ENCODE results near the gene ABCF2. TPM values are rescaled to one million over a fixed set of nuclear protein-coding genes. Genes with fewer than 3 reads are reported as not detected.

Gene ABCF2
- total RNA-seq, 1 experiment from 2014 or later = 45.8 TPM

- H4K20me1 ChIP-seq (ENCODE audit: insufficient read depth) = no peaks in the 10 kb centered on the region
- TF ChIP-seq CTCF (conservative IDR thresholded peaks at IDR 0.05) (no peak), EZH2 (IDR thresholded peaks at IDR 0.05; ENCODE audit: low read depth) (no peak)
- no peak for DNase-seq
- no peak overlapping the region for H3K4me2 ChIP-seq
- BruUV-seq (replicated peaks) = no TSS peak
- ChIA-PET CTCF (no interaction called here), POLR2A (ENCODE audit: unreplicated experiment) (no interaction called here)
- no peak overlapping the region for H2AFZ ChIP-seq
- H3F3A ChIP-seq (ENCODE audit: insufficient read depth, low read depth) = no peaks in the 10 kb centered on the region
- H3K4me1 ChIP-seq (replicated peaks; ENCODE audit: insufficient read depth) = no peaks in the 10 kb centered on the region
- no peaks in the 10 kb centered on the region for H3K9me2 ChIP-seq (ENCODE audit: insufficient read depth)
- no peaks in the 10 kb centered on the region for H3K36me3 ChIP-seq (ENCODE audit: low read depth)
- peaks cover 100% of the 10 kb centered on the region for H3K27me3 ChIP-seq (ENCODE audit: insufficient read depth, low read depth)
- no peak overlapping the region for H3K4me3 ChIP-seq
- intact Hi-C loops (cut with micrococcal nuclease; ENCODE audit: unreplicated experiment) = no loop called here
- H3K9me3 ChIP-seq (ENCODE audit: insufficient read depth, low read depth) = no peaks in the 10 kb centered on the region
- no peak overlapping the region for H3K27ac ChIP-seq
- H3K79me2 ChIP-seq (ENCODE audit: low read depth) = no peaks in the 10 kb centered on the region
These were observed 25.7 kb downstream of the ABCF2 start for GRCh38 chr7:151201344-151201743.

GRCh38 chr7:151198945-151199848 lies 27.8 kb downstream of the ABCF2 start:
- Histone ChIP-seq H3K4me1 (replicated peaks; ENCODE audit: insufficient read depth) (no peaks in the 10 kb centered on the region), H3K27ac (no peak overlapping the region), H3F3A (ENCODE audit: insufficient read depth, low read depth) (no peaks in the 10 kb centered on the region), H3K4me2 (no peak overlapping the region), H3K36me3 (ENCODE audit: low read depth) (no peaks in the 10 kb centered on the region), H3K9me3 (ENCODE audit: insufficient read depth, low read depth) (no peaks in the 10 kb centered on the region), H4K20me1 (ENCODE audit: insufficient read depth) (no peaks in the 10 kb centered on the region), H3K4me3 (no peak overlapping the region), H3K27me3 (ENCODE audit: insufficient read depth, low read depth) (peaks cover 100% of the 10 kb centered on the region), H3K79me2 (ENCODE audit: low read depth) (no peaks in the 10 kb centered on the region), H3K9me2 (ENCODE audit: insufficient read depth) (no peaks in the 10 kb centered on the region), H2AFZ (no peak overlapping the region)
- POLR2A ChIA-PET (ENCODE audit: unreplicated experiment) = no interaction called here
- no TSS peak for BruUV-seq (replicated peaks)
- TF ChIP-seq EZH2 (IDR thresholded peaks at IDR 0.05; ENCODE audit: low read depth) (no peak), CTCF (conservative IDR thresholded peaks at IDR 0.05) (no peak)
- DNase-seq = no peak
- CTCF ChIA-PET = no interaction called here
- intact Hi-C loops (cut with micrococcal nuclease; ENCODE audit: unreplicated experiment) = no loop called here

DNA sequence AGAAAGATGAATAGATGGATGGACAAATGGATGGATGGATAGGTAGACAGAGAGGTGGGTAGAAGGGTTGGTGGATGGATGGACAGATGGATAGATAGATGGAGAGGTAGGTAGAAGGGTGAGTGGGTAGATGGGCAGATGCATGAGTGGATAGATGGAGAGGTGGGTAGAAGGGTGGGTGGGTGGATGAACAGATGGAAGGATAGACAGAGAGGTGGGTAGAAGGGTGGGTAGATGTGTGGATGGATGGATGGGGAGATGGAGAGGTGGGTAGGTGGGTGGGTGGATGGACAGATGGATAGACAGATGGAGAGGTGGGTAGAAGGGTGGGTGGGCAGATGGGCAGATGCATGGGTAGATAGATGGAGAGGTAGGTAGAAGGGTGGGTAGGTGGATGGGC lies 29.1 kb downstream of the ABCF2 start:
- H3K4me2 ChIP-seq = no peak overlapping the region
- no peaks in the 10 kb centered on the region for H3K9me2 ChIP-seq (ENCODE audit: insufficient read depth)
- CTCF ChIA-PET = no interaction called here
- H3K27ac ChIP-seq = no peak overlapping the region
- H3K27me3 ChIP-seq (ENCODE audit: insufficient read depth, low read depth) = peaks cover 100% of the 10 kb centered on the region
- no peaks in the 10 kb centered on the region for H3K79me2 ChIP-seq (ENCODE audit: low read depth)
- no peak overlapping the region for H2AFZ ChIP-seq
- BruUV-seq (replicated peaks) = no TSS peak
- no peak for DNase-seq
- POLR2A ChIA-PET (ENCODE audit: unreplicated experiment) = no interaction called here
- no peaks in the 10 kb centered on the region for H3F3A ChIP-seq (ENCODE audit: insufficient read depth, low read depth)
- intact Hi-C loops (cut with micrococcal nuclease; ENCODE audit: unreplicated experiment) = no loop called here
- no peaks in the 10 kb centered on the region for H3K36me3 ChIP-seq (ENCODE audit: low read depth)
- H3K9me3 ChIP-seq (ENCODE audit: insufficient read depth, low read depth) = no peaks in the 10 kb centered on the region
- no peaks in the 10 kb centered on the region for H4K20me1 ChIP-seq (ENCODE audit: insufficient read depth)
- no peaks in the 10 kb centered on the region for H3K4me1 ChIP-seq (replicated peaks; ENCODE audit: insufficient read depth)
- TF ChIP-seq EZH2 (IDR thresholded peaks at IDR 0.05; ENCODE audit: low read depth) = no peak
- TF ChIP-seq CTCF (conservative IDR thresholded peaks at IDR 0.05) = no peak
- H3K4me3 ChIP-seq = no peak overlapping the region
